Mesothelial cell of epicardium (in vitro differentiated cells): ENCODE measurements around the gene RPL22L1. TPM values are rescaled to one million over a fixed set of nuclear protein-coding genes. Genes with fewer than 3 reads are reported as not detected.

Source experiments
- DNase-seq, 2 experiments: peaks; one replicate each; pipeline ENCODE4 v3.0.0; 2021; ENCODE audit warnings: low spot score in 2 of 2; ENCODE audit not compliant: unreplicated experiment in 2 of 2
- H3K27ac Mint-ChIP-seq: 2 replicates; pipeline ENCODE4 v1.8.0; 2021; ENCODE audit warnings: mixed read lengths
- H3K27me3 Mint-ChIP-seq: 2 replicates; pipeline ENCODE4 v1.8.0; 2021; ENCODE audit warnings: low read depth, mixed read lengths
- H3K36me3 Mint-ChIP-seq: 2 replicates; pipeline ENCODE4 v1.8.0; 2021; ENCODE audit warnings: mixed read lengths
- H3K4me1 Mint-ChIP-seq: 2 replicates; pipeline ENCODE4 v1.8.0; 2021; ENCODE audit warnings: mixed read lengths
- H3K4me3 Mint-ChIP-seq: 2 replicates; pipeline ENCODE4 v1.8.0; 2021; ENCODE audit warnings: mild to moderate bottlenecking, moderate library complexity, mixed read lengths
- H3K9me3 Mint-ChIP-seq: 2 replicates; pipeline ENCODE4 v1.8.0; 2021; ENCODE audit warnings: mixed read lengths
- total RNA-seq: library from RNA; stranded (reverse); gene quantifications from 3 replicates; pipeline ENCODE4 v1.2.1, GENCODE V29; 2021
- TF ChIP-seq, protein P1 (sequence below): fragments of 200-600 bp; sonication (generic); IDR thresholded peaks from one replicate; pipeline ENCODE4 v1.5.0; 2021; ENCODE audit warnings: antibody characterized with exemption; ENCODE audit not compliant: unreplicated experiment

The RPL22L1 gene
- total RNA-seq, 1 donor from 2014 or later: 97.6 TPM

DNA sequence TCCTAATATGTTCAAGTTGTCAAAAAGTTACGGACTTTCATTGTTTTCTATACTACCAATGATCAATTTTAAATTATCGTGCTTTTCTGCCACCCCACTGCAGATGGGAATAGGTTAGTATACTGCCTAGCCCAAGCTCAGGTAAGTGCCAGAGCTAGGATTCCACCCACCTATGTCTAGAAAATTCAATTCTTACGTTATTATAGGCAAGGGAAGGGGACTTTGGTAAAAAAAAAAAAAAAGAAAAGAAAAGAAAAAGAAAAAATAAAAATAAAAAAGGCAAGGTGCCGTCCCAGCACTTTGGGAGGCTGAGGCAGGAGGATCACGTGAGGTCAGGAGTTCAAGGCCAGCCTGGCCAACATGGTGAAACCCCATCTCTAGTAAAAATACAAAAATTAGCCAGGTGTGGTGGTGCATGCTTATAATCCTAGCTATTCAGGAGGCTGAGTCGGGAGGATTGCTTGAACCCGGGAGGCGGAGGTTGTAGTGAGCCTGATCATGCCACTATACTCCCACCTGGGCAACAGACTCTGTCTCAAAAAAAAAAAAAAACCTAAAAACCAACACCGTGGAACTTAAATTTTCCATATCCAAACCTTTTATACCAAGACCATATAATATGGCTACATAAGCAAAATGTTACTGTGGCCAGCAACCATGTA lies 1.3 kb downstream of the RPL22L1 start:
- no peak overlapping the region for H3K27ac Mint-ChIP-seq
- H3K4me1 Mint-ChIP-seq: peaks cover 24% of the 10 kb centered on the region
- H3K27me3 Mint-ChIP-seq: no peaks in the 10 kb centered on the region
- H3K36me3 Mint-ChIP-seq: peaks cover 18% of the 10 kb centered on the region
- peak overlapping the region; percentile 89 for H3K4me3 Mint-ChIP-seq
- H3K9me3 Mint-ChIP-seq: peaks cover under 1% of the 10 kb centered on the region
- no peak for DNase-seq
- TF ChIP-seq, protein P1, sequence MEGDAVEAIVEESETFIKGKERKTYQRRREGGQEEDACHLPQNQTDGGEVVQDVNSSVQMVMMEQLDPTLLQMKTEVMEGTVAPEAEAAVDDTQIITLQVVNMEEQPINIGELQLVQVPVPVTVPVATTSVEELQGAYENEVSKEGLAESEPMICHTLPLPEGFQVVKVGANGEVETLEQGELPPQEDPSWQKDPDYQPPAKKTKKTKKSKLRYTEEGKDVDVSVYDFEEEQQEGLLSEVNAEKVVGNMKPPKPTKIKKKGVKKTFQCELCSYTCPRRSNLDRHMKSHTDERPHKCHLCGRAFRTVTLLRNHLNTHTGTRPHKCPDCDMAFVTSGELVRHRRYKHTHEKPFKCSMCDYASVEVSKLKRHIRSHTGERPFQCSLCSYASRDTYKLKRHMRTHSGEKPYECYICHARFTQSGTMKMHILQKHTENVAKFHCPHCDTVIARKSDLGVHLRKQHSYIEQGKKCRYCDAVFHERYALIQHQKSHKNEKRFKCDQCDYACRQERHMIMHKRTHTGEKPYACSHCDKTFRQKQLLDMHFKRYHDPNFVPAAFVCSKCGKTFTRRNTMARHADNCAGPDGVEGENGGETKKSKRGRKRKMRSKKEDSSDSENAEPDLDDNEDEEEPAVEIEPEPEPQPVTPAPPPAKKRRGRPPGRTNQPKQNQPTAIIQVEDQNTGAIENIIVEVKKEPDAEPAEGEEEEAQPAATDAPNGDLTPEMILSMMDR: no peak

DNA sequence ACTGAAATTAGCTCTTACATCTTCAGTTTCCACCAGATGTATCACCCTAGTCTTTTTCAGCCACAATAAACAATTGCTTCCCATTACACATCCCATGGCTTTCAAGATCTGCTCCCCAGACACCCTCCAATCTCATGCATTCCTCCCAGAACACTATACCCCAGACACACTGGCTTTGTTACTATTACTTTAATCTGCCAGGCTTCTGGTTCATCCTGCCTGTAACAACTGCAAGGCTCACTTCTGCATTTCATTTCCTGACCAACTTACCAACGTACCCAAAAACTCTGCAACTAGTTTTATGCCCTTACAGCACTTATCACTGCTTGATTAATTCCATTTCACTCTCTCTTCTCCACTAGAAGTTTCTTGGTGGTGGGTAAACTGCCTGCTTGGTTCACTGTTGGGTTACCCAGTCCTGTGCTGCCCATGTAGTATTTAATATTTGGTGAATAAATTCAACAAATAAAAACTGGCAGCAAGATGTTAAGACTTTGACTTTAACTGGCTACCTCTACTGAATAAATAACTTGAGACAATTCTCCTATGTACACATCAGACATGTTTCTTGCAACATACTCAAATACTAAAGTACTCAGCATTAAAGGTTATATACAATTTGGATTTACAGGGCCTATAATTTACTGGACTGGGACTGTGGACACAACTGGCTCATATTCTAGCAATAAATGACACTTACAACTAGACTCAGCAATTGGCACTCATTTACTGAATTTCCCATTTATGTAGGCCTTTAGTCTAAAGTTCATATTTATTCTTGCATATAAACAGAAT lies 2.7 kb downstream of the RPL22L1 start:
- TF ChIP-seq, protein P1: no peak
- H3K9me3 Mint-ChIP-seq: peaks cover 3% of the 10 kb centered on the region
- peak overlapping the region; percentile 62 for H3K27ac Mint-ChIP-seq
- H3K36me3 Mint-ChIP-seq: peaks cover 18% of the 10 kb centered on the region
- no peaks in the 10 kb centered on the region for H3K27me3 Mint-ChIP-seq
- DNase-seq: no peak
- H3K4me1 Mint-ChIP-seq: peaks cover 35% of the 10 kb centered on the region
- H3K4me3 Mint-ChIP-seq: peak overlapping the region; percentile 18

DNA sequence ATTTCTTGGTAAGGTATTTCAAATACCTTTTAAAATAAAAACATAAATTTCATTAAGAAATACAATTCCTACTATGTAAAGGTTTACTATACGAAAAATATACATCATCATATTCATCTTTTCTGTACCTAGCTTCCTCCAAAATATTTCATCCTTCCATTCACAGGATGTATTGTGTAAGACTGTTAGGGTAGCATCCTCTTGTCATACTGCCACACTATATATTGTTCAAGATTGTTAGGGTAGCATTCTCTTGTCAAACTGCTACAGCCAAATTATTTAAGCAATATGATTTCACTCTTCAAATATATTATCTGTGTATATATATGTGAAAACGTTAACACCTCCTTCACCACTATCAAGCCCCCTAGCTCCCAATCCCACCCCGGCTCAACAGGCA lies 3.5 kb downstream of the RPL22L1 start:
- no peak overlapping the region for H3K4me3 Mint-ChIP-seq

DNA sequence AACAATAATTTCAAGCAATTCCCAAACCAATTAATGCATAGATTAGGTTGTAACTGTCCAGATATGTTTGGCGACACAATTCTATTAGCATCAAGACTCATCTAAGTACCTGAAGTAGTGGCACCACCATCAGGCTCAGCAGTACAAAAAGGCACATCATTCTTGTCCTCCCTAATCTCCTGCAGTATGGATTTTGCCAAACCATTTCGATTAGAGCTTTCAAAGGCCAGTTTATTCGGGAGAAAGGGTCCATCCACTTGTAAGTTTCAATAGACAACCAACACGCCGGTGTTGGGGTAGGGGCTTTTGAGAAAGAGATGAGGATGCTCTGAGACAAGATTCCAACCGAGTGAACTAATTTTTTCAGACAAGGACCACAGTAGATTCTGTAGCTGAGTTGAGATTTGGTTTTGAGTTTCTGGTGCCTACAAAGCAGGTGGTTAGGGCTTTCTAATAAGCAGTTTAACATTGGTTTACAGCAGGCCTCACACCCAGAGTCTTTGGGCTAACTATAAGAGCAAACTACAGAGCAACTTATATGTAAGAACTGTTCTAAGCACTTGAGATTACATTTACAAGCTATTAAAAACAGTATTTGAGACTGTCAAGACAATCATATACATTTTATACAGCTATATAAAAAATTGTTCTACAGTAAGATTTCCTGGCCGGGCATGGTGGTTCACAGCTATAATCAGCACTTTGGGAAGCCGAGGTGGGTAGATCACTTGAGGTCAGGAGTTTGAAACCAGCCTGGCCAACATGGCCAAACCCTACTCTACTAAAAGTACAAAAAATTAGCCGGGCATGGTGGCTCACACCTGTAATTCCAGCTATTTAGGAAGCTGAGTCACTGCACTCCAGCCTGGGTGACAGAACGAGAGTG lies 4.5 kb downstream of the RPL22L1 start:
- TF ChIP-seq, protein P1: no peak
- H3K27ac Mint-ChIP-seq: no peak overlapping the region
- H3K4me1 Mint-ChIP-seq: peaks cover 27% of the 10 kb centered on the region
- no peak for DNase-seq
- no peak overlapping the region for H3K4me3 Mint-ChIP-seq
- H3K9me3 Mint-ChIP-seq: peaks cover 3% of the 10 kb centered on the region
- peaks cover 18% of the 10 kb centered on the region for H3K36me3 Mint-ChIP-seq
- no peaks in the 10 kb centered on the region for H3K27me3 Mint-ChIP-seq

More for the DNA sequence above, 3.5 kb downstream of the RPL22L1 start:
- Mint-ChIP-seq H3K36me3 (peaks cover 18% of the 10 kb centered on the region), H3K27me3 (no peaks in the 10 kb centered on the region), H3K27ac (peak overlapping the region; percentile 23), H3K9me3 (peaks cover 3% of the 10 kb centered on the region), H3K4me1 (peaks cover 37% of the 10 kb centered on the region)
- TF ChIP-seq, protein P1: no peak
- no peak for DNase-seq

DNA sequence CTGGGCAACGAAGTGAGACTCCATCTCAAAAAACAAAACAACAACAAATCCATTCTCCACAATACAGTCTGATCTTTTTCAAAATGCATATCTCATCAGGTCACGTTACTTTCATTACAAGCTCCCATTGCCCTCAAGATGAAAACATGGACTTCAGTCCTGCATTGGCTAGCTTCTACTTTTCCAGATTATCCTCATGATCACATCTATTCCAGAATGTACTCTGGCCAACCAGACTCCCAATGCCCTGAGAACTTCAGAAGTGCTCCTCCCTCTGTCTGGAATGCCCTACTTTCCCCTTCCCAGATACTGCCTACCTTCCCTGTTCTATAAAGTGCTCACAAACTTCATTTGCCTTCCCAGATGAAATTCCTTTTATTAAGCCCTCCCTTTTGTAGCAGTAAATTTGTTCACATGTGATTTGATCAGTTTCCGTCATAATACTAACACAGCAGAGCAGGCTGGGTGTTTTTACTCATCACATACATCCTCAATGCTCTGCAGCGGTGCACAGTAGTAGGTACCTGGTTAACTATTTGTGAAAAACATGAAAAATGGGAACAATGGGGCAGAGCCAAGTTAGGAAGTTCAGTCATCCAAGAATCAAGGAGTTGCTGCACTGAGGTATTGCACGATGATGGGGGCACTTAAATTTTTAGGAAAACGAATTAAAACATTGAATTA lies 5.3 kb downstream of the RPL22L1 start:
- TF ChIP-seq, protein P1: no peak
- H3K36me3 Mint-ChIP-seq: peaks cover 18% of the 10 kb centered on the region
- no peak overlapping the region for H3K27ac Mint-ChIP-seq
- DNase-seq: no peak
- no peak overlapping the region for H3K4me3 Mint-ChIP-seq
- peaks cover 3% of the 10 kb centered on the region for H3K9me3 Mint-ChIP-seq
- H3K4me1 Mint-ChIP-seq: peaks cover 25% of the 10 kb centered on the region
- no peaks in the 10 kb centered on the region for H3K27me3 Mint-ChIP-seq
